Nephron progenitor cell (in vitro differentiated cells): Measurements from ENCODE around the gene TTBK1.

Experiments used
- DNase-seq: peaks from one replicate; pipeline ENCODE4 v3.0.0; 2021
- H3K27ac Mint-ChIP-seq: 2 replicates; pipeline ENCODE4 v1.8.0; 2021; ENCODE audit warnings: mild to moderate bottlenecking, moderate library complexity, mixed read lengths
- H3K27me3 Mint-ChIP-seq: 2 replicates; pipeline ENCODE4 v1.8.0; 2021; ENCODE audit warnings: mild to moderate bottlenecking, low read depth, mixed read lengths; ENCODE audit not compliant: poor library complexity
- H3K36me3 Mint-ChIP-seq: 2 replicates; pipeline ENCODE4 v1.8.0; 2021; ENCODE audit warnings: low read depth, mixed read lengths
- H3K4me1 Mint-ChIP-seq: 2 replicates; pipeline ENCODE4 v1.8.0; 2021; ENCODE audit warnings: mixed read lengths
- H3K4me3 Mint-ChIP-seq: 2 replicates; pipeline ENCODE4 v1.8.0; 2021; ENCODE audit warnings: mild to moderate bottlenecking, moderate library complexity, mixed read lengths
- H3K9me3 Mint-ChIP-seq: 2 replicates; pipeline ENCODE4 v1.8.0; 2021; ENCODE audit warnings: mild to moderate bottlenecking, moderate library complexity, mixed read lengths
- TF ChIP-seq, protein P1 (sequence below): fragments of 200-600 bp; sonication (generic); IDR thresholded peaks from 2 replicates; pipeline ENCODE4 v1.5.0; 2021; ENCODE audit warnings: antibody characterized with exemption

The TTBK1 gene

DNA sequence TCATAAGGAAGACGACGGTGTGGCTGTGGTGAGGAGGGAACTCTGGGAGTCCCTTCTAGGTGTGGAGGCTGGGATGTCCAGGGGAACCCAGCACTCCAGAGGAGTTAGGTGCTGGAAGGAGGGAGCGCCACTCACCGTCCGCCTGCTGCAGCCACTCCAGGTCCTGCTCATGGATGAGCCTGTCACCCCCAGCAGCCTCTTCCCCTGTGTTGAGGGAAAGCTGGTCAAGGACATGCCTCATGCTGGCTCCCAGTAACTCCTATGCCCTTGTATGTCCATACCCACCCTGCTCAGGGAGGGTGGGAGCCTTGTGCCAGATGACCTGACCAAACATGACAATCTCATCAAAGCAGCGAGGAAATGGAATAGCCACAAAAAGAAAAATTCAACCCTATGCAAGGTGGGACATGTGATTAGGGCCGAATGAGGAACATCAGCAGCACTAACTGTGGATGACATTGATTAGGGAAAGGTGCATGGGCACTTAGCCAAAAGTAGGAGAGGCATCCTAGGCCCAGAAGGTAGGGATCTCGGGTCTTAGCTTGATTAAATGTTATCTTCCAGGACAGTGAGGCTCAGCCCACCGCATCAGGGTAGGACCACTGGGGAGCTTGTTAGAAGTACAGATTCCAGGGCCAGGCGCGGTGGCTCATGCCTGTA lies 17.0 kb upstream of the TTBK1 start:
- no peaks in the 10 kb centered on the region for H3K9me3 Mint-ChIP-seq
- TF ChIP-seq, protein P1, sequence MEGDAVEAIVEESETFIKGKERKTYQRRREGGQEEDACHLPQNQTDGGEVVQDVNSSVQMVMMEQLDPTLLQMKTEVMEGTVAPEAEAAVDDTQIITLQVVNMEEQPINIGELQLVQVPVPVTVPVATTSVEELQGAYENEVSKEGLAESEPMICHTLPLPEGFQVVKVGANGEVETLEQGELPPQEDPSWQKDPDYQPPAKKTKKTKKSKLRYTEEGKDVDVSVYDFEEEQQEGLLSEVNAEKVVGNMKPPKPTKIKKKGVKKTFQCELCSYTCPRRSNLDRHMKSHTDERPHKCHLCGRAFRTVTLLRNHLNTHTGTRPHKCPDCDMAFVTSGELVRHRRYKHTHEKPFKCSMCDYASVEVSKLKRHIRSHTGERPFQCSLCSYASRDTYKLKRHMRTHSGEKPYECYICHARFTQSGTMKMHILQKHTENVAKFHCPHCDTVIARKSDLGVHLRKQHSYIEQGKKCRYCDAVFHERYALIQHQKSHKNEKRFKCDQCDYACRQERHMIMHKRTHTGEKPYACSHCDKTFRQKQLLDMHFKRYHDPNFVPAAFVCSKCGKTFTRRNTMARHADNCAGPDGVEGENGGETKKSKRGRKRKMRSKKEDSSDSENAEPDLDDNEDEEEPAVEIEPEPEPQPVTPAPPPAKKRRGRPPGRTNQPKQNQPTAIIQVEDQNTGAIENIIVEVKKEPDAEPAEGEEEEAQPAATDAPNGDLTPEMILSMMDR = no peak
- H3K27me3 Mint-ChIP-seq = peaks cover 17% of the 10 kb centered on the region
- peak overlapping the region; percentile 32 for H3K27ac Mint-ChIP-seq
- H3K4me3 Mint-ChIP-seq = no peak overlapping the region
- DNase-seq = no peak
- peaks cover 13% of the 10 kb centered on the region for H3K36me3 Mint-ChIP-seq
- peaks cover 5% of the 10 kb centered on the region for H3K4me1 Mint-ChIP-seq

DNA sequence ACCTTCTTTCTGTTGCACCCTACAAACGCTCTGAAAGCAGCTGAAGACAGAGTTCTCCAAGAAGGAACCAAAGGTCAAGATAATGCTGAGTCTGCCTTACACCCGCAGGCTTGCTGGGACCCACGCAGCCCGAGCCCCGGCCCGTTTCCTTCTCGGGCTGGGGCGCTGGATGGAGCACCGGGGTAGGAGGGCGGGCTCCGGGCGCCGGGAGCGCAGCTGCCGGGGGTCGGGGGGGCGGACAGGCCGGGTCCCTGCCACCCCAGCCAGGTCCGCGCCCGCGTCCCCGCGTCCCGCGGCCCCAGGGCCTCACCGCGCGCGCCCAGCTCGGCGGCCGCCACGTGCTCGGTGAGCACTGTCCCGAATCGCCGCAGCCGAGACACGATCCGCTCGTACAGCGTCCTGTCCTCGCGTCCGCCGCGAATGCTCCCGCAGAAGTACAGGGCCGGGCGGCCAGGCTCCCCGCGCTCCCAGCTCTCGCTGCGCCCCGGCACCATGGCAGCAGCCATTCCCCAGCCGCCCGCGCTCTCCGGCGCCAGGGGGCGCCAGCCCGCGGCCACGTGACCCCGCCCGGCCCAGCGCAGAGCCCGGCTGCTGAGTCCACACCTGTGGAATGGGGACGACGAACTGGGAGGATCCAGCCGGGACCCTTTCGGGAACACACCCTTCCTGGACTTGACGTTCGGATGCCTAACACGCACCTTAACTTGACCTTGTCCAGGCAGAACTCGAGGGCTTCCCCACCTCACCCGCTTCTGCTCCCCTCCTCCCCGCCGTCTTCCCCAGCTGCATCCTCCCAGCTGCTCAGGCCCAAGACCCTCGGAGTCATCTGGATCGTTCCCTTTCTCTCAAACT lies 14.1 kb upstream of the TTBK1 start, which contains the start of gene DNPH1:
Gene DNPH1 (minus strand): TSS at position 531 of the 852 bp plus-strand sequence. CDS start 25 bp downstream, at position 506.
- Mint-ChIP-seq H3K4me1 (peaks cover 5% of the 10 kb centered on the region), H3K27ac (no peak within 1 kb of the TSS), H3K36me3 (peaks cover 13% of the 10 kb centered on the region), H3K27me3 (peaks cover 44% of the 10 kb centered on the region), H3K4me3 (peak within 1 kb of the TSS; percentile 87), H3K9me3 (no peaks in the 10 kb centered on the region)
- TF ChIP-seq, protein P1 = peak; percentile 77
- DNase-seq = peak; percentile 84

DNA sequence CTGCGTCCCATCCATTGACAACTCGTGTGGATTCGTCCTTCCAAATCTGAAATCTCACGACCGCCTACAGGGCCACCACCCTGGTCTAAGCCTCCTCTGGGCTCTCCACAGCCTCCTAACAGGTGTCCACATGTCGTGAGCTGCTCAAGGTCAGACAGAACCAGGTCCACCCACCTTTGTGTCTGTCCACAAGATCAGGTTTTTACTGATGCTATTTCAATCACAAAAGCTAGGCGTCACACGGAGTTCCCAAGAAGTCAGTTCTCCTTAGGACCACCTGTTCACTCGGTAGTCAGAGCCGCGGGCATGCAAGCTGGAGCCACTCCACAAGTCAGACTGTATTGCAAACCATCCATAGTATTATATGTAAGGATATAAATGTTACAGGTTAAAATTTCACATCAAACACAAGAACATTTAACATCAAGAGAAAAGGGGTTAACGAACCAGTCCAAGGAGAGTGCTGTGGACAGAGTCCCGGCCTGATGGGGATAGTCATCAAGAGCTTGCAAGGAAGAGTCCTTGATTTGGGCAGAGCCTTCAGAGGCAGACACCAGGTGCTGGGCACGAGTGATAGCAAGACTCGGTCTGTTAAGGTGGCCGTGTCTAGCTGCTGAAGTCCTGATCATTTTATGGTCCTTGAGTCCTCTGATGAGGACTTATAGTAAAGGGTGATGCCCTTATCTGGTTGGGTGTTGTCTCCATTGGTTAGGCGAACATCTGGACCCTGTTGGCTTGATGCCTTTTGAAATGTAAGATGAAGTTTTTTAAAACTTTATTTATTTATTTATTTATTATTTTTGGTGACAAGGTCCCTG lies 13.3 kb upstream of the TTBK1 start:
- peak overlapping the region; percentile 87 for H3K4me3 Mint-ChIP-seq
- H3K27me3 Mint-ChIP-seq = peaks cover 52% of the 10 kb centered on the region
- no peak overlapping the region for H3K27ac Mint-ChIP-seq
- no peak for DNase-seq
- peaks cover 5% of the 10 kb centered on the region for H3K4me1 Mint-ChIP-seq
- peaks cover 13% of the 10 kb centered on the region for H3K36me3 Mint-ChIP-seq
- TF ChIP-seq, protein P1 = no peak
- H3K9me3 Mint-ChIP-seq = no peaks in the 10 kb centered on the region

DNA sequence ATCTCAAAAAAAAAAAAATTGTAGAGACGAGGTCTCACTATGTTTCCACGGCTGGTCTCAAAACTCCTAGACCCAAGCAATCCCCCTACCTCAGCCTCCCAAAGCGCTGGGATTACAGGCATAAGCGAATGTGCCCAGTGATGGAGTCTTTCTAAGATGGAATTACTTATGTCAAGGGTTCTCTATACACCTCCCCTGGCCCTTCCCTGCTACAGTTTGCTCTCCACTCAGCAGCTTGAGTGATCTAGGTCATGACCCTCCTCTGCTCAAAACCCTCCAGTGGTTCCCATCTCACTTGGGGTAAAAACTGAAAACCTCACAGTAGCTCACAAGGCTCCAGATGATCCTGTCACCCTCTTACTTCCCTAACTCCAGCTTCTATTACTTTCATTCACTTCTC lies 12.2 kb upstream of the TTBK1 start:
- Mint-ChIP-seq H3K36me3 (peaks cover 7% of the 10 kb centered on the region), H3K4me3 (no peak overlapping the region), H3K9me3 (no peaks in the 10 kb centered on the region), H3K4me1 (peaks cover 5% of the 10 kb centered on the region), H3K27ac (no peak overlapping the region), H3K27me3 (peaks cover 57% of the 10 kb centered on the region)
- DNase-seq = no peak
- TF ChIP-seq, protein P1 = no peak

DNA sequence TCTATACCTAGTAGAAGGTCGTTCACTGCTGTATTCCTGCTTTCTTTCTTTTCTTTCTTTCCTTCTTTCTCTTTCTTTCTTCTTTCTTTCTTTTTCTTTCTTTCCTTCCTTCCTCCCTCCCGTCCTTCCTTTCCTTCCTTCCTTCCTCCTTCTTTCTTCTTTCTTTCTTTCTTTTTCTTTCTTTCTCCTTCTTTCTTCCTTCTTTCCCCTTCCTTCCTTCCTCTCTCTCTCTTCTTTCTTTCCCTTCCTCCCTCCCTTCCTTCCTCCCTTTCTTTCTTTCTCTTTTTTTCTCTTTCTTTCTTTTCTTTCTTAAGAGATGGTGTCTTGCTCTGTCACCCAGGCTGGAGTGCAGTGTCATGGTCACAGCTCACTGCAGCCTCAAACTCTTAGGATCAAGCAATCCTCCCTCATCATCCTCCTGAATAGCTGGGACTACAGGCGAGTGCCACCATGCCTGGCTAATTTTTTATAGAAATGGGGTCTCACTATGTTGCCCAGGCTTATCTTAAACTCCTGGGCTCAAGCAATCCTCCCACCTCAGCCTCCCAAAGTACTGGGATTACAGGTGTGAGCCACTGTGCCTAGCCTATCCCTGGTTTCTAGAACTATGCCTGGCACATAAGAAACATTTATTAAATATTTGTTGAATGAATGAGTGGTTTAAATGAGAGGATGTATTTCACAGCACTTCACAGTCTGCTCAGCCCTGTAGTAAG lies 11.4 kb upstream of the TTBK1 start:
- Mint-ChIP-seq H3K36me3 (no peaks in the 10 kb centered on the region), H3K9me3 (no peaks in the 10 kb centered on the region), H3K27ac (no peak overlapping the region), H3K27me3 (peaks cover 57% of the 10 kb centered on the region), H3K4me1 (peaks cover 5% of the 10 kb centered on the region), H3K4me3 (peak overlapping the region; percentile 5)
- TF ChIP-seq, protein P1 = no peak
- no peak for DNase-seq
